ENCODE results near the gene ANKRD66.
"Not testable (repeated sequence)": the region's sequence is repeated elsewhere in the genome, so short reads cannot be mapped to it uniquely, and the experiment has no call there.

Gene ANKRD66

GRCh38 chr6:46757214-46757596, 10.5 kb downstream of the ANKRD66 start:
- no peak overlapping the region for H3K9ac ChIP-seq (ENCODE audit: low read length)
- TF ChIP-seq CTCF (IDR thresholded peaks at IDR 0.05; ENCODE audit: low read depth, low read length), result no peak
- no peak for TF ChIP-seq EZH2phosphoT487 (IDR thresholded peaks at IDR 0.05; ENCODE audit: low read depth)

GRCh38 chr6:46758960-46759753, 12.4 kb downstream of the ANKRD66 start:
- H3K9me3 ChIP-seq (ENCODE audit: insufficient read depth, low read length), result no peaks in the 10 kb centered on the region
- H2AFZ ChIP-seq (ENCODE audit: low read depth, low read length), result no peak overlapping the region
- peaks cover 10% of the 10 kb centered on the region for H3K27me3 ChIP-seq (ENCODE audit: low read depth, low read length)
- no peaks in the 10 kb centered on the region for H3K36me3 ChIP-seq (replicated peaks; ENCODE audit: low read depth, low read length)
- no peak overlapping the region for H3K4me3 ChIP-seq (ENCODE audit: low read length)
- no peak overlapping the region for H3K4me2 ChIP-seq (ENCODE audit: low read length)
- H3K9ac ChIP-seq (ENCODE audit: low read length), result no peak overlapping the region
- no peaks in the 10 kb centered on the region for H3K4me1 ChIP-seq (ENCODE audit: low read length)
- no peaks in the 10 kb centered on the region for H4K20me1 ChIP-seq (ENCODE audit: insufficient read depth, low read length)
- H3K79me2 ChIP-seq (ENCODE audit: low read length), result no peaks in the 10 kb centered on the region
- TF ChIP-seq EZH2phosphoT487 (IDR thresholded peaks at IDR 0.05; ENCODE audit: low read depth), result no peak
- H3K27ac ChIP-seq (ENCODE audit: low read length), result no peak overlapping the region

More at GRCh38 chr6:46757214-46757596, 10.5 kb downstream of the ANKRD66 start:
- no peak overlapping the region for H3K4me2 ChIP-seq (ENCODE audit: low read length)
- H3K27ac ChIP-seq (ENCODE audit: low read length), result no peak overlapping the region
- H3K4me1 ChIP-seq (ENCODE audit: low read length), result no peaks in the 10 kb centered on the region
- H4K20me1 ChIP-seq (ENCODE audit: insufficient read depth, low read length), result no peaks in the 10 kb centered on the region
- H3K4me3 ChIP-seq (ENCODE audit: low read length), result no peak overlapping the region
- H3K36me3 ChIP-seq (replicated peaks; ENCODE audit: low read depth, low read length), result no peaks in the 10 kb centered on the region
- no peaks in the 10 kb centered on the region for H3K79me2 ChIP-seq (ENCODE audit: low read length)
- H3K27me3 ChIP-seq (ENCODE audit: low read depth, low read length), result peaks cover 10% of the 10 kb centered on the region
- H3K9me3 ChIP-seq (ENCODE audit: insufficient read depth, low read length), result no peaks in the 10 kb centered on the region
- H2AFZ ChIP-seq (ENCODE audit: low read depth, low read length), result no peak overlapping the region

- Histone ChIP-seq H4K20me1 (ENCODE audit: insufficient read depth, low read length) (no peaks in the 10 kb centered on the region), H3K9ac (ENCODE audit: low read length) (no peak overlapping the region), H3K27me3 (ENCODE audit: low read depth, low read length) (peaks cover 10% of the 10 kb centered on the region), H3K4me1 (ENCODE audit: low read length) (no peaks in the 10 kb centered on the region), H3K36me3 (replicated peaks; ENCODE audit: low read depth, low read length) (no peaks in the 10 kb centered on the region), H3K79me2 (ENCODE audit: low read length) (no peaks in the 10 kb centered on the region), H2AFZ (ENCODE audit: low read depth, low read length) (no peak overlapping the region), H3K27ac (ENCODE audit: low read length) (no peak overlapping the region), H3K4me2 (ENCODE audit: low read length) (no peak overlapping the region), H3K4me3 (ENCODE audit: low read length) (no peak overlapping the region), H3K9me3 (ENCODE audit: insufficient read depth, low read length) (no peaks in the 10 kb centered on the region)
- TF ChIP-seq CTCF (IDR thresholded peaks at IDR 0.05; ENCODE audit: low read depth, low read length) (no peak), EZH2phosphoT487 (IDR thresholded peaks at IDR 0.05; ENCODE audit: low read depth) (no peak)
These were observed 14.2 kb downstream of the ANKRD66 start for GRCh38 chr6:46760925-46761324.

GRCh38 chr6:46763466-46763865, 16.7 kb downstream of the ANKRD66 start:
- H3K27ac ChIP-seq (ENCODE audit: low read length), result no peak overlapping the region
- TF ChIP-seq CTCF (IDR thresholded peaks at IDR 0.05; ENCODE audit: low read depth, low read length), result no peak
- TF ChIP-seq EZH2phosphoT487 (IDR thresholded peaks at IDR 0.05; ENCODE audit: low read depth), result no peak
- H2AFZ ChIP-seq (ENCODE audit: low read depth, low read length), result no peak overlapping the region
- no peaks in the 10 kb centered on the region for H3K79me2 ChIP-seq (ENCODE audit: low read length)
- H3K36me3 ChIP-seq (replicated peaks; ENCODE audit: low read depth, low read length), result no peaks in the 10 kb centered on the region
- H3K9me3 ChIP-seq (ENCODE audit: insufficient read depth, low read length), result no peaks in the 10 kb centered on the region
- no peaks in the 10 kb centered on the region for H4K20me1 ChIP-seq (ENCODE audit: insufficient read depth, low read length)
- no peaks in the 10 kb centered on the region for H3K27me3 ChIP-seq (ENCODE audit: low read depth, low read length)
- H3K4me3 ChIP-seq (ENCODE audit: low read length), result no peak overlapping the region
- no peak overlapping the region for H3K9ac ChIP-seq (ENCODE audit: low read length)
- H3K4me2 ChIP-seq (ENCODE audit: low read length), result no peak overlapping the region
- H3K4me1 ChIP-seq (ENCODE audit: low read length), result no peaks in the 10 kb centered on the region

- H3K4me2 ChIP-seq (ENCODE audit: low read length); H3K9ac ChIP-seq (ENCODE audit: low read length); H3K27me3 ChIP-seq (ENCODE audit: low read depth, low read length); H3K27ac ChIP-seq (ENCODE audit: low read length); H3K9me3 ChIP-seq (ENCODE audit: insufficient read depth, low read length); H3K4me3 ChIP-seq (ENCODE audit: low read length); H4K20me1 ChIP-seq (ENCODE audit: insufficient read depth, low read length); H3K79me2 ChIP-seq (ENCODE audit: low read length); H3K4me1 ChIP-seq (ENCODE audit: low read length); H2AFZ ChIP-seq (ENCODE audit: low read depth, low read length); H3K36me3 ChIP-seq (replicated peaks; ENCODE audit: low read depth, low read length): not testable (repeated sequence)
These were observed 17.5 kb downstream of the ANKRD66 start for GRCh38 chr6:46764280-46764679.

All from OCI-LY3 (cell line).